CD14-positive monocyte (primary cell): Measurements from ENCODE around the gene SLC40A1. TPM values are rescaled to one million over a fixed set of nuclear protein-coding genes. Genes with fewer than 3 reads are reported as not detected.
"Not testable (repeated sequence)": the region's sequence is repeated elsewhere in the genome, so short reads cannot be mapped to it uniquely, and the experiment has no call there.

Source experiments
- DNase-seq, 3 donors: peaks; one replicate each; pipeline ENCODE4 v3.0.0-alpha.2; 2011 to 2022
- H2AFZ ChIP-seq: 2 replicates; pipeline ENCODE4 v1.6.0; 2012; ENCODE audit warnings: mild to moderate bottlenecking, low read depth, low read length, inconsistent platforms; ENCODE audit not compliant: insufficient read depth, poor library complexity, severe bottlenecking
- H3K27ac ChIP-seq, 2 donors: 1 replicate in 1 of 2; 2 replicates in 1 of 2; pipeline ENCODE4 v1.5.1; 2012 to 2013; ENCODE audit warnings: low read length in 2 of 2, control low read depth in 1 of 2, inconsistent platforms in 1 of 2, low read depth in 1 of 2, mild to moderate bottlenecking in 1 of 2
- H3K27me3 ChIP-seq, 2 donors: one replicate each; pipeline versions ENCODE4 v1.6.0 to v1.6.1; 2011 to 2013; ENCODE audit warnings: low read length in 2 of 2; ENCODE audit not compliant: control insufficient read depth in 2 of 2, insufficient read depth in 2 of 2
- H3K36me3 ChIP-seq, 2 donors: replicated peaks in 1 of 2; 1 replicate in 1 of 2; 2 replicates in 1 of 2; pipeline versions ENCODE4 v1.5.1 to v1.6.1; 2012 to 2013; ENCODE audit warnings: low read length in 2 of 2, control low read depth in 1 of 2, inconsistent platforms in 1 of 2, mild to moderate bottlenecking in 1 of 2; ENCODE audit not compliant: insufficient read depth in 2 of 2, control insufficient read depth in 1 of 2
- H3K4me1 ChIP-seq, 2 donors: 1 replicate in 1 of 2; 2 replicates in 1 of 2; pipeline versions ENCODE4 v1.5.1 to v1.6.1; 2012 to 2013; ENCODE audit warnings: low read length in 2 of 2, control low read depth in 1 of 2, inconsistent platforms in 1 of 2, mild to moderate bottlenecking in 1 of 2, moderate library complexity in 1 of 2; ENCODE audit not compliant: insufficient read depth in 2 of 2, control insufficient read depth in 1 of 2
- H3K4me2 ChIP-seq: replicated peaks from 2 replicates; pipeline ENCODE3; 2012; ENCODE audit warnings: low read length, moderate library complexity, mild to moderate bottlenecking; ENCODE audit not compliant: poor library complexity, severe bottlenecking; ENCODE audit errors: extremely low read depth
- H3K4me3 ChIP-seq, 3 experiments: fragments of 200-600 bp in 1 of 3; sonication (generic) in 1 of 3; replicated peaks in 1 of 3; 1 replicate in 2 of 3; 2 replicates in 1 of 3; pipeline ENCODE4 v1.5.1; 2011 to 2013; ENCODE audit warnings: low read length in 3 of 3, mild to moderate bottlenecking in 3 of 3, control low read depth in 2 of 3, low read depth in 2 of 3, inconsistent platforms in 1 of 3, moderate library complexity in 1 of 3
- H3K79me2 ChIP-seq: 2 replicates; pipeline ENCODE4 v1.6.0; 2012; ENCODE audit warnings: mild to moderate bottlenecking, control low read depth, inconsistent platforms, low read length, moderate library complexity; ENCODE audit not compliant: insufficient read depth
- H3K9ac ChIP-seq: 2 replicates; pipeline ENCODE4 v1.6.0; 2017; ENCODE audit warnings: low read length, mild to moderate bottlenecking; ENCODE audit not compliant: insufficient read depth, poor library complexity, severe bottlenecking
- H3K9me3 ChIP-seq, 2 donors: replicated peaks in 1 of 2; 1 replicate in 1 of 2; 2 replicates in 1 of 2; pipeline versions ENCODE4 v1.5.1 to v1.6.1; 2012 to 2013; ENCODE audit warnings: low read length in 2 of 2, control low read depth in 1 of 2; ENCODE audit not compliant: control insufficient read depth in 1 of 2, insufficient read depth in 1 of 2
- H4K20me1 ChIP-seq: 2 replicates; pipeline ENCODE4 v1.6.0; 2012; ENCODE audit warnings: mild to moderate bottlenecking, low read length, control low read depth, moderate library complexity; ENCODE audit not compliant: insufficient read depth
- H3K27ac Mint-ChIP-seq, 7 donors: one replicate each; pipeline ENCODE4 v1.8.0; 2020; ENCODE audit warnings: mild to moderate bottlenecking in 7 of 7, mixed read lengths in 7 of 7, moderate library complexity in 6 of 7, inconsistent platforms in 2 of 7
- H3K27me3 Mint-ChIP-seq, 3 donors: one replicate each; pipeline ENCODE4 v1.8.0; 2021 to 2022; ENCODE audit warnings: low read depth in 3 of 3, mild to moderate bottlenecking in 3 of 3, mixed read lengths in 3 of 3, moderate library complexity in 3 of 3, inconsistent platforms in 1 of 3
- H3K36me3 Mint-ChIP-seq, 2 donors: one replicate each; pipeline ENCODE4 v1.8.0; 2020; ENCODE audit warnings: mixed read lengths in 2 of 2, inconsistent platforms in 1 of 2, mild to moderate bottlenecking in 1 of 2
- H3K4me1 Mint-ChIP-seq: one replicate; pipeline ENCODE4 v1.8.0; 2020; ENCODE audit warnings: mild to moderate bottlenecking, mixed read lengths
- H3K4me3 Mint-ChIP-seq, 2 donors: one replicate each; pipeline ENCODE4 v1.8.0; 2020; ENCODE audit warnings: mild to moderate bottlenecking in 2 of 2, mixed read lengths in 2 of 2, moderate library complexity in 1 of 2
- H3K9me3 Mint-ChIP-seq, 7 donors: one replicate each; pipeline ENCODE4 v1.8.0; 2020 to 2022; ENCODE audit warnings: mixed read lengths in 7 of 7, mild to moderate bottlenecking in 6 of 7, moderate library complexity in 6 of 7, inconsistent platforms in 2 of 7
- WGBS: methylation state at CpG from one replicate; pipeline ENCODE4 v1.1.5; 2013; ENCODE audit warnings: missing lambda C conversion rate; ENCODE audit not compliant: insufficient coverage; 5-methylcytosine and 5-hydroxymethylcytosine counted together
- intact Hi-C, 2 donors: fragments of 100-400 bp; cut with micrococcal nuclease; formaldehyde crosslinking; loops; one replicate each; pipeline versions ENCODE4 v1.15.0 to v1.15.1; 2023
- polyA plus RNA-seq, 3 donors: library from polyadenylated mRNA; depleted of rRNA in 1 of 3; unstranded in 2 of 3; stranded (reverse) in 1 of 3; fragments of 300-500 nt in 2 of 3; fragments of >200 nt in 1 of 3; fragmentation: Illumina TruSeq in 2 of 3; gene quantifications; 1 replicate in 2 of 3; 2 replicates in 1 of 3; pipeline ENCODE4 v1.2.3, GENCODE V29; 2012 to 2021
- TF ChIP-seq, protein P1 (sequence below): fragments of 200-600 bp; IDR thresholded peaks from one replicate; pipeline ENCODE4 v1.8.0; 2022; ENCODE audit warnings: antibody characterized with exemption, mild to moderate bottlenecking

Gene SLC40A1
- polyA plus RNA-seq, 3 donors: 7.9 to 91.6 (median 90.4) TPM

DNA sequence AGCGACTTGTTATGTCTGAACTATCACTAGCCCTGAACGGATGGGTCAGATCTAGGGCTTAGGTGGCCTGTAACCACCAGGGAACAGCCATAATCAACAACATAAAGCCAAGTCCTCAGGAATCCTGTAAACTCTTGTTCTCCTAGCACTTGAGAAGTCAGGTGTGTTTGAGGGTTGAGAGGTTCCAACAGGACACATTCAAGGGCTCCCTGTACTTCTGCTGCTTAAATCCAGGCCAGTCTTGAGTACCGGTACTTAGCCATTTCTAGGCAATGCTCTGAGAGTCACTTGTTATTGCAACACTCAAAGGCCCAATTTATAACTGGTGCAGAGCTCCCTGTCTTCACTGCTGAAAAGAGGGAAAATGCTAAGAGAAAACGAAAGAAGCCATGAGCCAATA lies 21.6 kb upstream of the SLC40A1 start:
- TF ChIP-seq, protein P1, sequence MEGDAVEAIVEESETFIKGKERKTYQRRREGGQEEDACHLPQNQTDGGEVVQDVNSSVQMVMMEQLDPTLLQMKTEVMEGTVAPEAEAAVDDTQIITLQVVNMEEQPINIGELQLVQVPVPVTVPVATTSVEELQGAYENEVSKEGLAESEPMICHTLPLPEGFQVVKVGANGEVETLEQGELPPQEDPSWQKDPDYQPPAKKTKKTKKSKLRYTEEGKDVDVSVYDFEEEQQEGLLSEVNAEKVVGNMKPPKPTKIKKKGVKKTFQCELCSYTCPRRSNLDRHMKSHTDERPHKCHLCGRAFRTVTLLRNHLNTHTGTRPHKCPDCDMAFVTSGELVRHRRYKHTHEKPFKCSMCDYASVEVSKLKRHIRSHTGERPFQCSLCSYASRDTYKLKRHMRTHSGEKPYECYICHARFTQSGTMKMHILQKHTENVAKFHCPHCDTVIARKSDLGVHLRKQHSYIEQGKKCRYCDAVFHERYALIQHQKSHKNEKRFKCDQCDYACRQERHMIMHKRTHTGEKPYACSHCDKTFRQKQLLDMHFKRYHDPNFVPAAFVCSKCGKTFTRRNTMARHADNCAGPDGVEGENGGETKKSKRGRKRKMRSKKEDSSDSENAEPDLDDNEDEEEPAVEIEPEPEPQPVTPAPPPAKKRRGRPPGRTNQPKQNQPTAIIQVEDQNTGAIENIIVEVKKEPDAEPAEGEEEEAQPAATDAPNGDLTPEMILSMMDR: no peak
- Histone ChIP-seq H4K20me1 (no peaks in the 10 kb centered on the region), H3K27ac (no peak overlapping the region), H3K36me3 (no peaks in the 10 kb centered on the region), H3K4me1 (no peaks in the 10 kb centered on the region), H3K79me2 (no peaks in the 10 kb centered on the region), H3K9ac (no peak overlapping the region), H3K27me3 (no peaks in the 10 kb centered on the region), H3K9me3 (no peaks in the 10 kb centered on the region), H3K4me2 (no peak overlapping the region), H2AFZ (no peak overlapping the region), H3K4me3 (no peak overlapping the region)
- intact Hi-C loops: no loop called here
- Mint-ChIP-seq H3K4me1 (no peaks in the 10 kb centered on the region), H3K4me3 (no peak overlapping the region), H3K27ac (no peak overlapping the region), H3K27me3 (peaks cover 0 to 5% (median 2%) of the 10 kb centered on the region in 3 donors), H3K9me3 (no peaks in the 10 kb centered on the region), H3K36me3 (no peaks in the 10 kb centered on the region)
- DNase-seq: no peak
- 83% methylated on average over 1 of the region's 4 CpGs for WGBS

DNA sequence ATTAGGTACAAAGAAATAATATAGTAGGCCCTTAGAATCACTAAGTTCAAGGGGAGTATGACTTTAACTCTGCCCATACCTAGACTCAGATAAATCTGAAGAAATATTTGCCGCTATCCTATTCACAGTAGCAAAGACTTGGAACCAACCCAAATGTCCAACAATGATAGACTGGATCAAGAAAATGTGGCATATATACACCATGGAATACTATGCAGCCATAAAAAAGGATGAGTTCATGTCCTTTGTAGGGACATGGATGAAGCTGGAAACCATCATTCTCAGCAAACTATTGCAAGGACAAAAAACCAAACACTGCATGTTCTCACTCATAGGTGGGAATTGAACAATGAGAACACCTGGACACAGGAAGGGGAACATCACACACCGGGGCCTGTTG lies 21.1 kb upstream of the SLC40A1 start:
- H3K9me3 Mint-ChIP-seq, H3K27ac ChIP-seq, H3K4me1 Mint-ChIP-seq, H4K20me1 ChIP-seq, H3K4me2 ChIP-seq, H3K36me3 Mint-ChIP-seq, H3K27me3 Mint-ChIP-seq, H3K4me3 Mint-ChIP-seq, H3K4me3 ChIP-seq, DNase-seq, H3K9me3 ChIP-seq, H3K27ac Mint-ChIP-seq, H3K79me2 ChIP-seq, H3K4me1 ChIP-seq, intact Hi-C loops, H3K27me3 ChIP-seq, H2AFZ ChIP-seq, H3K9ac ChIP-seq, H3K36me3 ChIP-seq: not testable (repeated sequence)
- no CpG with 5 or more reads among the region's 2 CpGs for WGBS
